Measurements from ENCODE around the gene LDHD.

DNA sequence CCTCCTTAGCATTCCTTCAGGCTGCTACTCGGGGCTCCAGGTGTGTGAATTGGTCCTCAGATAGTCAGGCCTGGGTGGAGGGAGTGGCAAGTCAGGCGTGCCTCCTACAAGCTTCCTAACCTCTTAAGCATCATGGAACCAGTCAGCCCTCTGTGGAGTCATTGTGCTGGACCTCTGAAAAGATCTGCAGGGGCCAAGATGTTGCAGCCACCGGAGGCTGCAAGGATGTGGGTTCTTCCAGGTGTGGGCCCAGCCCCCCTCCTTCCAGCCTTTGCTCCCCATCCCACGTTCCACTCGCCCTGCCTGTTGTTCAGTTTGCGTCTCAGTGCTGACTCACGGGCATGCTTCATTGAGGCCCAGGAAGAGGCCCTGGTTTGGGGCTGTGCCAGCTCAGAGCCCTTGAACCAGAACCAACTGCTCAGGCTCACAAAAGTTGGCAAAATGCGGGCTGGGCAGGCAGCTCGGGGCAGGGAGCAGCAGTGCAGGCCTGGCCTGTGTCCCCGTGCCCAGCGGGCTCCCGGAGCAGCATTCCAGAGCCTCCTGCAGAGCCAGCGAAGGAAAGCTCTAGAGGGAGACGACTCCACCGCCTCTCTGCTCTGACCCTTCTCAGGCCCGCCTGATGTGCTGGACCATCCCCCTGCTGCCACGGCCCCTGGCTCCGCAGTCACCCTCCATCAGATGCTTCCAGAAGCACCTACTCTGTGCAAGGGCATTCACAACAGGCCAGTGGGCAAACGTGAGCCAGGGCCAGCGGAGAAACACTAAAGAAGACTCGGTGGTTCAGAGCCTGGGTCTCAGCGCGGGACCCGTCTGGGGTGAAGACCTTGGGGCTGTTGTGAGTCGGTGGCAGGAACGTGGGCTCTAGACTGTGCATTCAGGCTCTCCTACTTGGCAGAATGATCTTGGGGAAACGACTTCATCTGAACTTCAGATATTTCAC is 7.5 kb downstream of the LDHD start:
- TF ChIP-seq CTCF (IDR thresholded peaks at IDR 0.05) (no peak), POLR2AphosphoS5 (IDR thresholded peaks at IDR 0.05; ENCODE audit: insufficient read depth in 1 of 2, low read depth in 1 of 2) (peak; percentile 52 to 66), POLR2A (IDR thresholded peaks at IDR 0.05) (no peak)

Measured in vagina (tissue), 2 donors.